ENCODE results near the gene AHCYL2.

Gene AHCYL2

DNA sequence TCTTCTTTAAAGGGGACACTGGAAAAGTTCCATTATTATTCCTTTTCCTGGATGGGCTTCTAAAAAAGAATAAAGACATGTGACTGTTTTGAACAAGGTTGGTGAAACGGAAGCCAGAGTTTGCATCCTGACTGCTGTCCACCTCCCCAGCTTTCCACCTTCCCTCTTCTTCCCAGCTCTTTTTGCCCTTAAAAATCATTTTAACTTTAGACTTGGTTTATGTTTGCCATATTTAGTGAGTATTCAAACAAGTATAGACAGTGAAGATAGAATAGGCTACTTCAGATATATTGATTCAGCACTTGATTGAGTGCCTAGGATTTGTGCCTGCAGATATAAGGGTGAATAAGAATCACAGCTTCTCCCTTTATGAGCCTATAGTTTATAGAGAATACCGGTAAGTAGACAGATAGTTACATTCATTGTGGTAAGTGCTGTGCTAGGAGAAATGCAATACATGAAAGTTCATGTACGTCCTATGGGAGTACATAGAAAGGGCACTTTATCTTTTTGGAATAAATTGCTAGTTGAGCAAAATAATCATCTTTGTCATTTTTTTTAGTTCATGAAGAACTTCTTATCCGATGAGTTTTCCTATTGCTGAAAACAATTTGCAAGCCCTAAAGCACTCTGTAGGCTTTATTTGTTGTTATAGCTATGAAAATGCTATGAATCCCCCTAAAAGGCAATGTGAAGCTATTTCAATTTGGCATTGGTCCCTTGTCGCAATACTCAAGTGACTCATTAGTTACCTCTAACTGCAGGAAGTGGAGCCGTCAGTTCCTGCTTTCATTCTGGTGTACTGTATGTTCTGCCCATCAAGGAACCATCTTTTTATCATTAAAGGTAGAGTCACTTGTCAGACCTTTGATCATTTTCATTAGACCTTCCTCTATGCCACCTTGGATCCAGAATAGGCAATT, 152.2 kb downstream of the AHCYL2 start:
- TF ChIP-seq JUND (IDR thresholded peaks at IDR 0.05; ENCODE audit: low read depth) = no peak
- no peak for DNase-seq (ENCODE audit: low read depth in 1 of 2, low spot score in 1 of 2)
- in situ Hi-C loops (cut with HindIII; ENCODE audit: low pct_unique_long_range_greater_than_20kb, low sequenced_read_pairs) = no loop called here

DNA sequence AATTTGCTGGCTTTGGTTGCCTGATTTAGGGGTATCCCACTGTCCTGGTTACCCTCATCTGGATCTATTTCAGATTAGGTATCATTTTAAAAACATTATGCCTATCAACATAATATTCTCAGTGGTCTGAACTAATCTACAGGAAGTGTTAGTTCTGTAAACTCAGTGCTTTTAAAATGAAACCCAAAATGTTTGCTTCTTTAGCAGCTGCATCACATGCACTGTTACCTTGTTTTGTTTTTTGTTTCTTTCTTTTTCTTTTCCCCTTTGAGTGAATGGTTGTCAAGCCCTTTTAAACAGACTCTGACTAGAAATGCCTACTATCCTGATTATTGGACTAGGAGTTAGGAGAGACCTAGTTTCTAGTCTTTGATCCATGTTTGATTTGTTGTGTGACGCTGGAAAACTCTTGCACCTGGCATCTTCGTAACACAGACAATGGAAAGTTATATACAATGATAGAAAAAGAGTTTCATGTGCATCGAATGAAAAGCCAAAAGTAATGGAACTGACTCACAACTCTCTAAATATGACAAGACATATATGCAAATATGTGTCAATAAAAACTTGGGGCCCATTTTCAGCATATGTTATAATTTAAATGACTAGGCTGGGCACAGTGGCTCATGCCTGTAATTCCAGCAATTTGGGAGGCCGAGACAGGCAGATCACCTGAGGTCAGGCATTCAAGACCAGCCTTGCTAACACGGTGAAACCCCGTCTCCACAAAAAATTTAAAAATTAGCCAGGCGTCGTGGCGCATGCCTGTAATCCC, 157.1 kb downstream of the AHCYL2 start:
- TF ChIP-seq JUND (IDR thresholded peaks at IDR 0.05; ENCODE audit: low read depth) = no peak
- DNase-seq (ENCODE audit: low read depth in 1 of 2, low spot score in 1 of 2) = no peak
- in situ Hi-C loops (cut with HindIII; ENCODE audit: low pct_unique_long_range_greater_than_20kb, low sequenced_read_pairs) = no loop called here

DNA sequence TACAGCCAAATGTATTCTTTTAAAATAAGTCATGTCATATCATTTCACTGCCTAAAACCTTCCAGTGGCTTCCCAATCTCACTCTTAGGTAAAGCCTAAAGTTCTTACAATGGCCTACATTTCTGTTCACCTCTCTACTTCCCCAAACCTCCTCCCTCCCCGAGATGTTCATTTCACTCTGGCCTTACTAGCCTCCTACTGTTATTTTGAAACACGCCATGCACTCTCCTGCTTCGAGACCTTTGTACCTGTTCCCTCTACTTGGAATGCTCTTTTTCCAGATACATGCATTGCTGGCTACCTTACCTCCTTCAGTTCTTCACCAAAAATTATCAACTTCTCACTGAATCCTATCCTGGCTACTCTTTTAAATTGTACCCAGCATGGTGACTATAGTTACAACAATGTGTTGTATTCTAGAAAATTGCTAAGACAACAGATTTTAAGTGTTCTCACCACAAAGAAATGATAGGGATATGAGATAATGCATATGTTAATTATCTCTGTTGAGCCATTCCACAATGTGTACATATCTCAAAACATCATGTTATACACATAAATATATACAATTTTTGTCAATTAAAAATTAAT, 158.8 kb downstream of the AHCYL2 start:
- in situ Hi-C loops (cut with HindIII; ENCODE audit: low pct_unique_long_range_greater_than_20kb, low sequenced_read_pairs) = no loop called here
- TF ChIP-seq JUND (IDR thresholded peaks at IDR 0.05; ENCODE audit: low read depth) = no peak
- DNase-seq (ENCODE audit: low read depth in 1 of 2, low spot score in 1 of 2) = no peak

DNA sequence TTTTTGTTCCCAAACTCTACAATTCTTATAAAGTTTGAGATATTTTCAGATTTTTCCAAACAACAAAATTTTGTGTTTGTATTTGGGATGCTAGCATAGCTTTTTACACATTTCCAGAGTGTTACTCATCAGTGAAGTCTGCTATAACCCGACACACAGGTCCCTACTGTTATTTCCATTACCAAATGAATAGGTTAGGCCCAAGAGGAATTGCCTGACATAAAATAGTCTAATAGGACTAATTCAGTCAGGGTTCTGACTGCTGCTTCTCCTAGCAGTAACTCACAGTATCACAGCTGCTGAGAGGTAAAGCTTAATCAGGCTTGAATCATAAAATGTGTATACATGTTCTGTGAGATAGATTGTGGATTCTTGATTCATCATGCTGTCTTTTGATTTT, 160.3 kb downstream of the AHCYL2 start:
- TF ChIP-seq JUND (IDR thresholded peaks at IDR 0.05; ENCODE audit: low read depth) = no peak
- in situ Hi-C loops (cut with HindIII; ENCODE audit: low pct_unique_long_range_greater_than_20kb, low sequenced_read_pairs) = no loop called here
- DNase-seq (ENCODE audit: low read depth in 1 of 2, low spot score in 1 of 2) = no peak

DNA sequence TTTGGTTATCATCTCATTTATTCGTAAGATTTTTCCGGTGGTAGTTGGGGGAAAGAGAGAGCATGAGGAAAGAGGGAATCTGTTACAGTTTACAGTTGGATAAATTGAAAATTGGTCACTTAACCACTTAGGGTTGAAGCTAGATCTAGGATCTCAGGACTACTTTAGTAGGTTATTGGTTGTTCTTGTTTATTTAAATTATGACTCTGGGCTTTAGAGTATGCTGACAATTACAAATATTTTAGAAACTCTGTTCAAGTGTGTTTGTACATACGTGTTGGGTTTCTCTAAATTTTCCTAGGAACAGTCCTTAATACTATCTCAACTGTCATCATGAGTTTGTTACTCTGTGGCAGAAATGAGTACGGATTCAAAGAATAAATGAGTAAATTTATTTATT, 160.8 kb downstream of the AHCYL2 start:
- TF ChIP-seq JUND (IDR thresholded peaks at IDR 0.05; ENCODE audit: low read depth) = no peak
- no peak for DNase-seq (ENCODE audit: low read depth in 1 of 2, low spot score in 1 of 2)
- in situ Hi-C loops (cut with HindIII; ENCODE audit: low pct_unique_long_range_greater_than_20kb, low sequenced_read_pairs) = no loop called here

DNA sequence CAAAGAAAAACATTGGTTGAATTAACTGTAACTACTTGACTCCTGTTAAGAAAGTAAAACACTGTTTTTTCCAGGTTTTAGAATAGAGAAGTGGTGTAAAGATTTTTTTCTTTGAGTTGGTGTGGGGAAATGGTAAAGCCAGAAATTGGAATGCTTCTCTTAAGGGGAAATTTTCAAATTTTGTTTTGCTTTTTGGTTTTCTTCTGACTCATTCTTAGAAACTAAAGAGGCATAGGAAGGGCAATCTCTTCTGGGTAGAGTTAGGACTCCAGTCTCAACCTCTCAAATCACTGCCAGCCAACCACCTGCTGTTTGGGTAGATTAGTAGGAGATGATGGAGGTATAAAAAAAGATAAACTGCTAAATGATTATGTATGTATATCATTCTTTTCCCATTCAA, 161.7 kb downstream of the AHCYL2 start:
- no peak for TF ChIP-seq JUND (IDR thresholded peaks at IDR 0.05; ENCODE audit: low read depth)
- in situ Hi-C loops (cut with HindIII; ENCODE audit: low pct_unique_long_range_greater_than_20kb, low sequenced_read_pairs) = no loop called here
- DNase-seq (ENCODE audit: low read depth in 1 of 2, low spot score in 1 of 2) = no peak

DNA sequence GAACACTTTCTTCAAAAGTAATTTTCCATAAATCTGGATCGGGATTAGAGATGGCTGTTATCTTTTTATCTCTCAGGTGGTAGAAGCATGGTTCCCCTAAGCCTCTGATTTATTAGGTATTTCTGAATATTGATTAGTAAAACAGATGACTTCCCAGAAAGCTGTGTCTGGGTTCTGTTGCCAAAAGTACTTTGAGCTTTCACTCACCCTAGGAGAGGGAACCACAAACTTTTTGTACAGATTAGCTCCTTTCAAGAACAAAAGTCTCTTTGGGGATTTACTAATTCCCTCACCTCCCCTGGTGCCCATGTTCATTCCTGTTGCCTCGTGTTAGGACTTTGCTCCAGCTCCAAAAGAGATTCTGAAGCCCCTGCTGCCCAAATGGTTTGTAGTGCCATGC, 162.7 kb downstream of the AHCYL2 start:
- in situ Hi-C loops (cut with HindIII; ENCODE audit: low pct_unique_long_range_greater_than_20kb, low sequenced_read_pairs) = no loop called here
- TF ChIP-seq JUND (IDR thresholded peaks at IDR 0.05; ENCODE audit: low read depth) = no peak
- no peak for DNase-seq (ENCODE audit: low read depth in 1 of 2, low spot score in 1 of 2)

DNA sequence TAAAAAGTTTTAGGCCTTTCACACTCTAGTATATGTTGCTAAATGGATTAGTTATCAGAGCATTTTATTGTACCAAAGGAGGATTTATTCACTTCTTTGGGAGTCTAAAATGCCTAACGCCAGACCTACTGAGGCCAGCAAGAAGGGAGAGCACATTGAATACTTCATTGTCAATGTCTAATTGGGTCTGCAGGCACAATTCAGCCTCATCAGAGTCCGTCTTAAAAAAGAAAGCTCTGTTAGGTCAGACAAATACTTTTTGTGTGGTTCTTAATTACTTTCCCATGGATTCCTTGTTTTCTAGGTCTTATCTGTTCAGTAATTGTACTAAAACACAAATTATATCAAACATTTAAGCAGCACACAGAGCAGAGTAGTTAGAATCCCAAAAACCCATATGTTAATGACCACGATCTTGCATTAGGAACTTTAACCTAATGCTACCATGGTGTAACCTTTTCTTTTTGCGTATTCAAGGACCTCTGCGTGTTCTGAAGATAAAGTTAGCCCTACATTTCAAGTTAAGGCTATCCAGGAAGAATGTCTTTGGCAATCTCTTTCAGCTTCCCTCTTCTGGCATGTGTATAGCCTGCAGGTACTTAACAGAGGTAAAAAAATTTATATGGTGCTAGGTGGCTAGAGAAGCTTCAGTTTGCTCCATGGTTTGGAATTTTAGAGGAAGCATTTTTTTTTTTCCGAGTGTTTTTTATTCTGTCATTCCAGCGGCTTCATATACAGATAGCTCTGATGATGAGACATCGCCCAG, 163.7 kb downstream of the AHCYL2 start:
- TF ChIP-seq JUND (IDR thresholded peaks at IDR 0.05; ENCODE audit: low read depth) = no peak
- no peak for DNase-seq (ENCODE audit: low read depth in 1 of 2, low spot score in 1 of 2)

DNA sequence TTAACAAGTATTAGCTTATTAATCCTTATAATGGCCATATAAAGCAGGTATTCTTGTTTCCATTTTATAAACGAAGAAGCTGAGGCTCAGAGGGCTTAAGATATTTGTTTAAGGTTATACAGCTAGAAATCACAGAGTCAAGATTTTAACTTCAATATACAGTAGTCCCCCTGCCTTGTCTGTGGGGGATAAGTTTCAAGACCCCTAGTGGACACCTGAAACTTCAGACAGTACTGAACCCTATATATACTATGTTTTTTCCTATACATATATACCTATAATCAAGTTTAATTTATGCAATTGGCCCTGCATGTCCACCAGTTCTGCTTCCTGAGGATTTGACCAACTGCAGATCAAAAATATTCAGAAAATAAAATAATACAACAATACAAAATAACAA, 165.0 kb downstream of the AHCYL2 start:
- in situ Hi-C loops (cut with HindIII; ENCODE audit: low pct_unique_long_range_greater_than_20kb, low sequenced_read_pairs) = no loop called here
- TF ChIP-seq JUND (IDR thresholded peaks at IDR 0.05; ENCODE audit: low read depth) = no peak
- no peak for DNase-seq (ENCODE audit: low read depth in 1 of 2, low spot score in 1 of 2)

More for the DNA sequence above, 163.7 kb downstream of the AHCYL2 start:
- in situ Hi-C loops (cut with HindIII; ENCODE audit: low pct_unique_long_range_greater_than_20kb, low sequenced_read_pairs) = no loop called here

DNA sequence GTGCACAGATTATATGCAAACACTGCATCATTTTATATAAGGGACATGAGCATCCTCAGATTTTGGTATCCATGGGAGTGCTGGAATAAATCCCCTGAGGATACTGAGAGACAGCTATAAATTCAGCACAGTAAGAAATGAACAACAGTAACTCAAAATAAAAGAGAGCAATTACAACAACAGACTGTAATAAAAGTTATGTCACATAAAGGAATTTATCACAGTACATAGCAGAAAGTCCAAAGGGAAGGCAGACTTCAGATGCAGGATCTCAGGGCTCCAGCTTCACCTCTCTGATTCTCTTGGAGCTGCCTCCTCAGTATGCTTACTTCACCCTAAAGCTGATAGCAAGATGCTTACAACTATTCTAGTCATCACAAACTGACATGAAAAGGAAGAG, 165.5 kb downstream of the AHCYL2 start:
- DNase-seq (ENCODE audit: low read depth in 1 of 2, low spot score in 1 of 2) = no peak
- in situ Hi-C loops (cut with HindIII; ENCODE audit: low pct_unique_long_range_greater_than_20kb, low sequenced_read_pairs) = no loop called here
- no peak for TF ChIP-seq JUND (IDR thresholded peaks at IDR 0.05; ENCODE audit: low read depth)

DNA sequence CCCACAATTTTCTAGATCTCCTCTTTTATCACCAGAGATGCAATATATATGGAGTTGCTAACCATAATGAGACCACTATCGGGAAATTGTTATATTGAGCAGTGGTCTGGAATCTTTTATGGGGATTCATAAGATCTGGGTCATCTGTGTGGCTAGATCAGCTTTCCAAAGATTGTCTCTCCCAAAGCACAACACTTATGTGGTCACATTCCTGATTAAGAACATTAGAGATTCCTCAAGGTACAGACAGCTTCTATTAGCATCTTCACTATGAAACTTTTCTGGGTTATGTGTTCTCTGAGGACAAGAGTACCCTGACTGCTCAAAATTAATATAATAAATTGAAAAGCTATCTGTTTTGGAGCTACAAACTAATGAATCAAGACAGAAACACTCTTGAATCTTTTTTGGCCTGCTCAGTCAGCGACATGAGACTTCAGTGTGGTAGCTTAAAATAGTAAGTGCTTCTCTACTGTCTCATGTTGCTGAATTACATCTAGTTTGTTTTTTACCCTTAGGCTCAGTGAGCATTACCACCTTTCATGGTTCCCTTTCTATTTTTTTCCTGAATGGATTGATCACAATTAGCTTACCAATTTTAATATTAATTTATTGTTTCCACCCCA, 166.8 kb downstream of the AHCYL2 start:
- no peak for TF ChIP-seq JUND (IDR thresholded peaks at IDR 0.05; ENCODE audit: low read depth)
- no peak for DNase-seq (ENCODE audit: low read depth in 1 of 2, low spot score in 1 of 2)
- in situ Hi-C loops (cut with HindIII; ENCODE audit: low pct_unique_long_range_greater_than_20kb, low sequenced_read_pairs) = no loop called here

DNA sequence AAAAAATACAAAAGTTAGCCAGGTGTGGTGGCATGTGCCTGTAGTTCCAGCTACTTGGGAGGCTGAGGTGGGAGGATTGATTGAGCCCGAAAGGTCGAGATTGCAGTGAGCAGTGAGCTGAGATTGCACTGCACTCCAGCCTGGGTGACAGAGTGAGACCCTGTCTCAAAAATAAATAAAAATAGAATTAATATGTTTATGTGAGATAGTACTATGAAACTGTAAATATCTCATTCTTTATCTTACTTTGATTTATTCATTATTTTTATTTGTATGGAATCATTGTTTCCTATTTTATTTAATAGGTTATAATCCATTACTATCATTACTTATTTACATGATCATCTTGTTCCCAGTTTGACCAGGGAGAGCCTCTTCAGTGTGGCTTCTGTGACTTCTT, 168.4 kb downstream of the AHCYL2 start:
- no peak for DNase-seq (ENCODE audit: low read depth in 1 of 2, low spot score in 1 of 2)
- TF ChIP-seq JUND (IDR thresholded peaks at IDR 0.05; ENCODE audit: low read depth) = no peak
- in situ Hi-C loops (cut with HindIII; ENCODE audit: low pct_unique_long_range_greater_than_20kb, low sequenced_read_pairs) = no loop called here
